MG63 (cell line): ENCODE results near the gene PREX1. TPM values are rescaled to one million over a fixed set of nuclear protein-coding genes. Genes with fewer than 3 reads are reported as not detected.
A peak's percentile ranks its signal among the peaks of the same experiment; 100 is the strongest.
"Not testable (repeated sequence)": the region's sequence is repeated elsewhere in the genome, so short reads cannot be mapped to it uniquely, and the experiment has no call there.

Experiments used
- DNase-seq: peaks from one replicate; pipeline ENCODE4 v3.0.0-alpha.2; 2020
- H3K27me3 ChIP-seq: fragments of 250-450 bp; sonication (Bioruptor Pico); 2 replicates; pipeline ENCODE4 v1.5.1; 2020; ENCODE audit warnings: mild to moderate bottlenecking, moderate library complexity
- H3K36me3 ChIP-seq: fragments of 250-450 bp; sonication (Bioruptor Pico); 2 replicates; pipeline ENCODE4 v1.5.1; 2020; ENCODE audit warnings: mild to moderate bottlenecking, moderate library complexity
- H3K4me3 ChIP-seq: fragments of 250-450 bp; sonication (Bioruptor Pico); 2 replicates; pipeline ENCODE4 v1.5.1; 2020; ENCODE audit warnings: mild to moderate bottlenecking, moderate library complexity
- H3K9me3 ChIP-seq: fragments of 250-450 bp; sonication (Bioruptor Pico); 2 replicates; pipeline ENCODE4 v1.5.1; 2020; ENCODE audit warnings: mild to moderate bottlenecking, moderate library complexity
- total RNA-seq: library from RNA; depleted of rRNA; stranded (reverse); fragments of >200 nt; shearing (Covaris generic); gene quantifications from 2 replicates; pipeline ENCODE4 v1.2.3, GENCODE V29; 2014; ENCODE audit warnings: low replicate concordance

The PREX1 gene
- total RNA-seq, 1 experiment from 2014 or later: 5.8 TPM

- Histone ChIP-seq H3K27me3 (no peaks in the 10 kb centered on the region), H3K4me3 (no peak overlapping the region), H3K9me3 (peaks cover 4% of the 10 kb centered on the region; the same call in 1 of the 2 replicates), H3K36me3 (no peaks in the 10 kb centered on the region)
- no peak for DNase-seq
Measured at GRCh38 chr20:48781634-48782033, 46.2 kb downstream of the PREX1 start.

- H3K27me3 ChIP-seq: no peaks in the 10 kb centered on the region
- no peaks in the 10 kb centered on the region for H3K36me3 ChIP-seq
- H3K4me3 ChIP-seq: no peak overlapping the region
- DNase-seq: no peak
- H3K9me3 ChIP-seq: peaks cover 8% of the 10 kb centered on the region; the same call in 1 of the 2 replicates
Measured at GRCh38 chr20:48779435-48779834, 48.4 kb downstream of the PREX1 start.

GRCh38 chr20:48777821-48778220, 50.0 kb downstream of the PREX1 start:
- peaks cover 8% of the 10 kb centered on the region; the same call in 1 of the 2 replicates for H3K9me3 ChIP-seq
- H3K36me3 ChIP-seq: no peaks in the 10 kb centered on the region
- no peak for DNase-seq
- H3K27me3 ChIP-seq: no peaks in the 10 kb centered on the region
- no peak overlapping the region for H3K4me3 ChIP-seq

GRCh38 chr20:48777005-48777404, 50.8 kb downstream of the PREX1 start:
- Histone ChIP-seq H3K27me3 (no peaks in the 10 kb centered on the region), H3K9me3 (peaks cover 8% of the 10 kb centered on the region; the same call in 1 of the 2 replicates), H3K36me3 (no peaks in the 10 kb centered on the region), H3K4me3 (no peak overlapping the region)
- DNase-seq: no peak

GRCh38 chr20:48776306-48776705, 51.5 kb downstream of the PREX1 start:
- Histone ChIP-seq H3K36me3 (no peaks in the 10 kb centered on the region), H3K9me3 (peaks cover 8% of the 10 kb centered on the region; the same call in 1 of the 2 replicates), H3K4me3 (no peak overlapping the region), H3K27me3 (no peaks in the 10 kb centered on the region)
- DNase-seq: peak; percentile 58

GRCh38 chr20:48775545-48775944, 52.3 kb downstream of the PREX1 start:
- H3K4me3 ChIP-seq, DNase-seq, H3K36me3 ChIP-seq, H3K9me3 ChIP-seq, H3K27me3 ChIP-seq: not testable (repeated sequence)

DNA sequence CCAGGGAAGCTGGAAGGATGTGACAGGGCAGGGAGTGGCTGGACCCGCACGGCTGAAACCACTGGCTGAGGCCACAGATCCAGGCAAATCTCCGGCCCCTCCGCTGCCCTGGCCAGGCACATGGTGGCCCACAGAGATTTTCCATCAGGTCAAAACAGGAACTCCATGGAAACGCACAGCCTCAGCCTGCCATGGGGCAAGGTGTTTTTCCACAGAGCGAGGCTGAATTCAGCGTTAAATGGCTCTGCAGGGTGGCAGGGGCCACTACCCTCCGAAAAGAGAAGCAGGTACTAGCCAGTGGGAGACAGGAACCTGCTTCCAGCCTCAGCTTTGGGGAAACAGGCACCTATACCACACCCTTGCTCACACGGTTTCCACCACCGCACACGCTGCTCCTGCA, 53.1 kb downstream of the PREX1 start:
- Histone ChIP-seq H3K27me3 (no peaks in the 10 kb centered on the region), H3K36me3 (no peaks in the 10 kb centered on the region), H3K4me3 (no peak overlapping the region), H3K9me3 (peaks cover 8% of the 10 kb centered on the region; the same call in 1 of the 2 replicates)
- DNase-seq: no peak

DNA sequence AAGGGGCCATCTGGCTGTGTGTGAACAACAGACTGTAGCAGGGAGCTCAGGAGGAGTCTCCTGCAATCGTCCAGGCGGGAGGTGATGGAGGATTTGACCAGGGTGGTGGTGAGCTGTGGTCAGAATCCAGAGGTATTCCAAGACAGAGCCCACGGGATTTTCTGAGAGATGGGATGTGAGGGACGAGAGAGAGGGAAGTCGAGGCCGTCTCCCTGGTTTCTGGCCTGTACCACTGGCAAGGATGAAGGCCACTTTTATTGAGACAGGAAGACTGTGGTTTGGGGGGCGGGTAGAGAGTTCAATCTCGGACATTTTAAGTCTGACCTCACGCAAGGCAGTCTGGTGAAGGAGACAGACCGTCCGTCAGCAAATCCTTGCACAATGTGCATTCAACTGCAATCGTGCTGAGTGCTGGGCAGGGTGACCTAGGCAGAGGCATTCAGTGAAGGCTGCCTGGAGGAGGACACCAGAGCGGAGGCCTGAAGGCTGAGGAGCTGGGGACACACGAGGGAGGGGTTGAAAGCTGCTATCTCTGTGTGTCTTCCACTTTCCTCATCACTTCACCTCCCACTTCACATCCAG, 53.9 kb downstream of the PREX1 start:
- H3K27me3 ChIP-seq: no peaks in the 10 kb centered on the region
- H3K4me3 ChIP-seq: no peak overlapping the region
- no peaks in the 10 kb centered on the region for H3K36me3 ChIP-seq
- DNase-seq: no peak
- peaks cover 5% of the 10 kb centered on the region; the same call in 1 of the 2 replicates for H3K9me3 ChIP-seq

DNA sequence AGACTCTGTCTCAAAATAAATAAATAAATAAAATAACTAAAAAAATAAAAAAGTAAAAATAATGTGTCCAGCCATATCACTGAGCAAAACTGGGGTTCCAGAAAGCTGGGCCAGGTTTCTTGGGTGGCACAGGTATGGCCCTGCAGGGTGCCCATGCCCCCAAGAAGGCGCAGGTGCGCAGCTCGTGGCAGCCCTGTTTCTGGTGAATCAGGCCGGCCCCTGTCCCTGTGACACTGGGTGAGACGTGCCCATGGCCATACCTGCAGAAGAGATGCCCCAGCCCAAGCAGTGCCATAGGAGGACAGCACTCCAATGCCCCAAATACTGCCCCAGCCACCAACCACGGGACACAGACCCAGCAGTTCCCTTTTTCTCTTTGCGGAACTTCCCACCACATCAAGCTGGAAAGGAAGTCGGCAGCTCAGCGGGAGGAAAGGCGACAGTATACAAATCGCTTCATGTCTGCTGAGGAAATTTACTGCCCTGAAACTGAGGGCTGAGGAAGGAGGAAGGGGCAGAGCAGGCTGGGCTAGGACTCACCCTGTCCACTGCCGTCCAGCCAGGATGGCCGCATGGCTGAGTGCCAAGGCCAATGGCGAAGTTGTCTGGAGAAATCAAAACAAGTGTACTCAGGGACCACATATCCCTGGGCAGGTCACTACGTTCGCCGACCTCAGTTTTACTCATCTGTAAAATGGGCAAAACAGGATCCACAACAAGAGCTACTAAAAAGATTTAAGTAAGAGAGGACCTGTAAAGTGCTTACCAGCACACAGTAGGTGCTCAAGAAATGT, 55.4 kb downstream of the PREX1 start:
- Histone ChIP-seq H3K27me3 (no peaks in the 10 kb centered on the region), H3K4me3 (no peak overlapping the region), H3K9me3 (peaks cover 5% of the 10 kb centered on the region; the same call in 1 of the 2 replicates), H3K36me3 (no peaks in the 10 kb centered on the region)
- no peak for DNase-seq

GRCh38 chr20:48771542-48771941, 56.3 kb downstream of the PREX1 start:
- H3K27me3 ChIP-seq: no peaks in the 10 kb centered on the region
- no peak for DNase-seq
- H3K36me3 ChIP-seq: no peaks in the 10 kb centered on the region
- H3K9me3 ChIP-seq: peaks cover 5% of the 10 kb centered on the region; the same call in 1 of the 2 replicates
- H3K4me3 ChIP-seq: no peak overlapping the region

DNA sequence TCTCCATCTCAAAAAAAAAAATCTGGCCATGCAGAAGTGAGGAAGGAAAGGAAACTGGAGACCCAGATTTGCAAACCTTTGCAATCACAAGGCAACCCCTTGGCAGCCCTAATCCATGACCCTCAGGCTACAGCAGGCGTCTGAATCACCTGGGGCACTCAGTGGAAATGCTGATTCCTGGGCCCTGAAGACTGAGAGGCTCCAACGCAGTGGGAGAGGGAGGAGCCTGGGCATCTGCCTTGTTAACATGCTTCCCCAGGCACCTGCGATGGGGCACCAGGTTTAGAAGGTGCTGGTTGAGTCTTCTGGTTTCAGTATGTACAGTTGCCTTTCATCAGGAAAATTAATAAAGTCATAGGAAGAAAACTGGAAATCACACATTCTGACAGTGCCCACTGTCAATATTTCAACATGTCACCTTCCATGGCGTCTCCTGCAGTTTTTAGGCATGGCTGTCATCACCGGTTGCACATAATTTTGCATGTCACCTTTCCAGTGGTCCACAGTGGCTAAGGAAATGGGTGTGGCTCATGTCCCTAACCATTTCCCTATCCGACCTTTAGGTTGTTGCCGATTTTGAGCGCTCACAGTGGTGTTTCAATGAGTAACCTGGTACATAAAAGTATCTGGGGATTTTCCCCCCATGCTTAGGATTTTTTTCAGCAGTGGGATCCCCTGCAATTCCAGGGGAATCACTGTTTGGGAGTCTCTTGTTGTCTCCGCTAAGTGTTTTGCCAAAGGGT, 56.9 kb downstream of the PREX1 start:
- peaks cover 3% of the 10 kb centered on the region; the same call in 1 of the 2 replicates for H3K9me3 ChIP-seq
- no peaks in the 10 kb centered on the region for H3K27me3 ChIP-seq
- H3K4me3 ChIP-seq: no peak overlapping the region
- DNase-seq: no peak
- no peaks in the 10 kb centered on the region for H3K36me3 ChIP-seq

DNA sequence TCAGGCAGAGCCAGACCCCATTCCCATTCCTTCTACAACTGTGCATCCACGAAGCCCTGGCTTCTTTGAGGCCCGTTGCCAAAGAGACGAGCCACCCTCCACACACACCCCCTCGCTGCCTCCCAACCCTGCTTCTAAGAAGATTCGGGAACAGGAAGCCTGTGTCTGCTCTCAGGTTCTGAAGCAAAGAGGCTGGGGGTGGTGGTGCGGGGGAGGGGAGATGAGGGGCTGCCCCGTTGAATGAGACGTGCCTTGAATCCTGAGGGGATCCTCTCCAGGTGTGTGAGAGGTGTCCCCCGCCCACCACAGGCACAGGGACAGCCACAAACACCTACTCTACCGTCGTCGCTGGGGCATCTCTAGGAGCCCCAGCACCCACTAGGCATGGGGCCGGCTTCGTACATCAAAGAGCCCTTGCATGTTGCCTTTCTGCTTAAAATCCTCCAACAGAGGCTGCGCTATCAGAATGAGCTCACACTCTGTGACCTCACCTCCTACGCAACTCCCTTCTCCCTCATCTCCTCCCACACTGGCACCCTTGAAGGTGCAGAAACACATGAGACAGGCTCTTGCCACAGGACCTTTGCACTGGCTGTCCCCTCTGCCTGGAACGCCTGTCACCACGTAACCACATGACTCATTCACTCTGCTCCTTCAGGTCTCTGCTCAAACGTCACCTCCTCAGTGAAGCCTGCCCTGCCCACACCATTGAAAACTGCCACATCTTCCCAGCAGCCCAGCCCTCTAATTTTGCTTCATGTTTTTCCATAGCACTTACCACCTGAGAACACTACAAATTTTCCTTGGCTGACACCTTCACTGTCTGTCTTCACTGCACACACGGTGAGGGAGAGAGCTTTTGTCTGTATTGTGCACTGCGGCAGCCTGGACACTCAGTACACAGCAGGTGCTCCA, 58.5 kb downstream of the PREX1 start:
- Histone ChIP-seq H3K4me3 (no peak overlapping the region), H3K27me3 (no peaks in the 10 kb centered on the region), H3K9me3 (no peaks in the 10 kb centered on the region), H3K36me3 (no peaks in the 10 kb centered on the region)
- DNase-seq: no peak

- no peak for DNase-seq
- Histone ChIP-seq H3K4me3 (no peak overlapping the region), H3K27me3 (no peaks in the 10 kb centered on the region), H3K9me3 (no peaks in the 10 kb centered on the region), H3K36me3 (no peaks in the 10 kb centered on the region)
Measured at GRCh38 chr20:48766961-48767960, 60.5 kb downstream of the PREX1 start.

- DNase-seq: no peak
- Histone ChIP-seq H3K27me3 (no peaks in the 10 kb centered on the region), H3K4me3 (no peak overlapping the region), H3K36me3 (no peaks in the 10 kb centered on the region), H3K9me3 (no peaks in the 10 kb centered on the region)
Measured at GRCh38 chr20:48766205-48766604, 61.6 kb downstream of the PREX1 start.

- Histone ChIP-seq H3K9me3 (no peaks in the 10 kb centered on the region), H3K27me3 (no peaks in the 10 kb centered on the region), H3K36me3 (no peaks in the 10 kb centered on the region), H3K4me3 (no peak overlapping the region)
- DNase-seq: no peak
Measured at GRCh38 chr20:48765359-48765758, 62.4 kb downstream of the PREX1 start.
